K562 (cell line): ENCODE results near the gene HOXB3. TPM values are rescaled to one million over a fixed set of nuclear protein-coding genes. Genes with fewer than 3 reads are reported as not detected.

ENCODE experiments used
- BRF1 ChIP-seq: IDR thresholded peaks from 3 replicates; pipeline ENCODE4 v1.6.1; 2011; ENCODE audit warnings: borderline replicate concordance, mild to moderate bottlenecking; ENCODE audit not compliant: insufficient read length; ENCODE audit errors: extremely low read depth
- CBFB ChIP-seq: sonication (generic); formaldehyde crosslinking; IDR thresholded peaks from 2 replicates; pipeline ENCODE4 v1.4.0; 2020; ENCODE audit warnings: mild to moderate bottlenecking, missing genetic modification reagents
- CEBPZ ChIP-seq: fragments of 150-350 bp; IDR thresholded peaks from 2 replicates; pipeline ENCODE4 v1.6.1; 2014; ENCODE audit warnings: low read depth, mild to moderate bottlenecking, low read length, borderline replicate concordance
- CUX1 ChIP-seq: fragments of 200-800 bp; sonication (Bioruptor generic); IDR thresholded peaks from 2 replicates; pipeline ENCODE4 v1.6.1; 2016; ENCODE audit warnings: missing genetic modification characterization, missing compliant biosample characterization
- EGR1 ChIP-seq: fragments of 450-650 bp; conservative IDR thresholded peaks from 2 replicates; pipeline ENCODE4 v1.6.1; 2017; ENCODE audit warnings: mild to moderate bottlenecking
- ETV5 ChIP-seq: sonication (generic); formaldehyde crosslinking; IDR thresholded peaks from 2 replicates; pipeline ENCODE4 v1.4.0; 2020; ENCODE audit warnings: low read depth, mild to moderate bottlenecking, missing genetic modification reagents
- MAZ ChIP-seq, 2 experiments: fragments of 450-650 bp in 1 of 2; sonication (generic) in 1 of 2; formaldehyde crosslinking; IDR thresholded peaks in 1 of 2; conservative IDR thresholded peaks in 1 of 2; 2 replicates each; pipeline versions ENCODE4 v1.4.0 to v1.5.0; 2020; ENCODE audit warnings: mild to moderate bottlenecking in 1 of 2, missing genetic modification reagents in 1 of 2
- MYNN ChIP-seq, 2 experiments: sonication (generic); formaldehyde crosslinking in 1 of 2; IDR thresholded peaks; 2 replicates each; pipeline versions ENCODE4 v1.5.0 to v1.6.1; 2016 to 2020; ENCODE audit warnings: antibody characterized with exemption in 1 of 2, missing genetic modification reagents in 1 of 2
- NCOA2 ChIP-seq, 2 experiments: fragments of 450-650 bp; IDR thresholded peaks; 2 replicates each; pipeline ENCODE4 v1.6.1; 2018; ENCODE audit warnings: mild to moderate bottlenecking in 2 of 2, moderate library complexity in 1 of 2; ENCODE audit not compliant: partially characterized antibody in 2 of 2
- NFATC3 ChIP-seq: fragments of 450-650 bp; IDR thresholded peaks from 2 replicates; pipeline ENCODE4 v1.6.1; 2017; ENCODE audit warnings: mild to moderate bottlenecking
- PTRF ChIP-seq: fragments of 450-650 bp; IDR thresholded peaks from 2 replicates; pipeline ENCODE4 v1.6.1; 2016; ENCODE audit warnings: mild to moderate bottlenecking, missing genetic modification characterization, missing compliant biosample characterization
- TFAM ChIP-seq: fragments of 250-450 bp; sonication (Bioruptor Pico); conservative IDR thresholded peaks from 2 replicates; pipeline ENCODE4 v1.5.0; 2021; ENCODE audit warnings: mild to moderate bottlenecking, moderate library complexity
- ZFX ChIP-seq: sonication (generic); formaldehyde crosslinking; IDR thresholded peaks from 2 replicates; pipeline ENCODE4 v1.8.0; 2022; ENCODE audit warnings: mild to moderate bottlenecking, missing genetic modification reagents, moderate library complexity
- polyA plus RNA-seq, 8 experiments: library from polyadenylated mRNA; depleted of rRNA in 4 of 8; stranded (reverse) in 5 of 8; unstranded in 3 of 8; fragments of >200 nt; fragmentation: Nextera tagmentation in 2 of 8; fragmentation: Illumina TruSeq in 1 of 8; extraction: Ambion mirVana in 2 of 8; extraction: Trizol in 1 of 8; gene quantifications; 2 replicates each; pipeline versions ENCODE4 v1.2.1 to v1.2.3, GENCODE V29; 2011 to 2014; ENCODE audit warnings: inconsistent platforms in 1 of 8, missing spikeins in 1 of 8
- total RNA-seq, 7 experiments: library from RNA; depleted of rRNA in 6 of 7; stranded (reverse); fragments of >200 nt in 6 of 7; fragmentation: Illumina TruSeq in 2 of 7; extraction: Trizol in 2 of 7; gene quantifications; 2 replicates each; pipeline versions ENCODE4 v1.2.1 to v1.2.3, GENCODE V29; 2011 to 2021; ENCODE audit warnings: low replicate concordance in 1 of 7
- TF ChIP-seq, protein P1 (sequence below): fragments of 250-450 bp; sonication (Bioruptor Pico); IDR thresholded peaks from 2 replicates; pipeline ENCODE4 v1.8.0; 2021; ENCODE audit warnings: mild to moderate bottlenecking, moderate library complexity

The HOXB3 gene
- total and polyA plus RNA-seq, 9 of the 15 experiments (the other 6 are each of a cell fraction or from before 2014, with no cell fraction given) = 2.4 to 41.3 (median 20.2) TPM

- no peak for TF ChIP-seq CUX1
- TF ChIP-seq MYNN (IDR thresholded peaks at IDR 0.05) = peak; percentile 73; the same call in 1 of the 2 replicates
- no peak for TF ChIP-seq MYNN (CRISPR knock-in tag; IDR thresholded peaks at IDR 0.05)
- no peak for TF ChIP-seq ZFX (CRISPR knock-in tag)
- no peak for TF ChIP-seq NFATC3
- no peak for TF ChIP-seq NCOA2 (IDR thresholded peaks at IDR 0.05; ENCODE audit: partially characterized antibody in 2 of 2)
- TF ChIP-seq MAZ (CRISPR knock-in tag; conservative IDR thresholded peaks at IDR 0.05 in 1 of 2, IDR thresholded peaks at IDR 0.05 in 1 of 2) = peak; percentile 37 to 88
- TF ChIP-seq CBFB (CRISPR knock-in tag) = no peak
- TF ChIP-seq, protein P1, sequence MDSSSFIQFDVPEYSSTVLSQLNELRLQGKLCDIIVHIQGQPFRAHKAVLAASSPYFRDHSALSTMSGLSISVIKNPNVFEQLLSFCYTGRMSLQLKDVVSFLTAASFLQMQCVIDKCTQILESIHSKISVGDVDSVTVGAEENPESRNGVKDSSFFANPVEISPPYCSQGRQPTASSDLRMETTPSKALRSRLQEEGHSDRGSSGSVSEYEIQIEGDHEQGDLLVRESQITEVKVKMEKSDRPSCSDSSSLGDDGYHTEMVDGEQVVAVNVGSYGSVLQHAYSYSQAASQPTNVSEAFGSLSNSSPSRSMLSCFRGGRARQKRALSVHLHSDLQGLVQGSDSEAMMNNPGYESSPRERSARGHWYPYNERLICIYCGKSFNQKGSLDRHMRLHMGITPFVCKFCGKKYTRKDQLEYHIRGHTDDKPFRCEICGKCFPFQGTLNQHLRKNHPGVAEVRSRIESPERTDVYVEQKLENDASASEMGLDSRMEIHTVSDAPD = no peak
- peak; percentile 63; the same call in 1 of the 2 replicates for TF ChIP-seq EGR1
- TF ChIP-seq TFAM (CRISPR knock-in tag) = no peak
- TF ChIP-seq PTRF (tag) = no peak
- no peak for TF ChIP-seq BRF1
- no peak for TF ChIP-seq CEBPZ
- no peak; the same call in 1 of the 2 replicates for TF ChIP-seq ETV5 (CRISPR knock-in tag)
Measured at GRCh38 chr17:48546924-48547807, 42.9 kb downstream of the HOXB3 start (continued).
